ENCODE data around the gene RAPGEF2.

DNA sequence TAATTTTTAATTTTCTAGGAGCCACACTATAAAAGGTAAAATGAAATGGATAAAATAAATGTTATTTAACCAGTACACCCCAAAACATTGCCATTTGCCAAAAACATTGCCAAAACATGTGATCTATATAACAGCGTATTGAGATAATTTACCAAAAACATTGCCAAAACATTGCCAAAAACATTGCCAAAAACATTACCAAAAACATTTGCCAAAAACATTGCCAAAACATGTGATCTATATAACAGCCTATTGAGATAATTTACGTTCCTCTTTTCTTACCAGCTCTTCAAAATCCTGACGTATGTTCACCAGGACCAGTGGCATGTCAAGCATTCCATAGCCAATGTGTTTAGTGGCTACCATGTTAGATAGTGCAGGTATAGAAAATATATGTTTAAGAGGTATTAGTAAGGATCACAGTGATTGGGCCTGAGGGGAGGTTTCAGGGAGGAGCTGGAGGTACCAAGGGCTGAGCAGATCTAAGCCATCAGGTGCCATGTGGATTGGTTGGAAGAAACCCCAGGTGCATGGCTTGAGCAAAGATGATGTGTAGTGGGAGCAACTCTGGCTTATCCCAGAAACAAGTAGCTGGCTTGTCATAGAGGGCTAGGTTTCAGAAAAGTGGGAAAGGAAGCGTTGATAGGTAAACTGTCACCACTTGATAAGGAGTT is 42.6 kb downstream of the RAPGEF2 start:
- TF ChIP-seq, protein P1, sequence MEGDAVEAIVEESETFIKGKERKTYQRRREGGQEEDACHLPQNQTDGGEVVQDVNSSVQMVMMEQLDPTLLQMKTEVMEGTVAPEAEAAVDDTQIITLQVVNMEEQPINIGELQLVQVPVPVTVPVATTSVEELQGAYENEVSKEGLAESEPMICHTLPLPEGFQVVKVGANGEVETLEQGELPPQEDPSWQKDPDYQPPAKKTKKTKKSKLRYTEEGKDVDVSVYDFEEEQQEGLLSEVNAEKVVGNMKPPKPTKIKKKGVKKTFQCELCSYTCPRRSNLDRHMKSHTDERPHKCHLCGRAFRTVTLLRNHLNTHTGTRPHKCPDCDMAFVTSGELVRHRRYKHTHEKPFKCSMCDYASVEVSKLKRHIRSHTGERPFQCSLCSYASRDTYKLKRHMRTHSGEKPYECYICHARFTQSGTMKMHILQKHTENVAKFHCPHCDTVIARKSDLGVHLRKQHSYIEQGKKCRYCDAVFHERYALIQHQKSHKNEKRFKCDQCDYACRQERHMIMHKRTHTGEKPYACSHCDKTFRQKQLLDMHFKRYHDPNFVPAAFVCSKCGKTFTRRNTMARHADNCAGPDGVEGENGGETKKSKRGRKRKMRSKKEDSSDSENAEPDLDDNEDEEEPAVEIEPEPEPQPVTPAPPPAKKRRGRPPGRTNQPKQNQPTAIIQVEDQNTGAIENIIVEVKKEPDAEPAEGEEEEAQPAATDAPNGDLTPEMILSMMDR (conservative IDR thresholded peaks at IDR 0.05): no peak
- no peak for TF ChIP-seq EZH2 (IDR thresholded peaks at IDR 0.05; ENCODE audit: low read depth)

All from PC-9 (cell line).